ENCODE data around the gene USP32.
"Not testable (repeated sequence)": the region's sequence is repeated elsewhere in the genome, so short reads cannot be mapped to it uniquely, and the experiment has no call there.

Gene USP32

GRCh38 chr17:60401819-60402218, 9.9 kb upstream of the USP32 start:
- no peak for DNase-seq

DNA sequence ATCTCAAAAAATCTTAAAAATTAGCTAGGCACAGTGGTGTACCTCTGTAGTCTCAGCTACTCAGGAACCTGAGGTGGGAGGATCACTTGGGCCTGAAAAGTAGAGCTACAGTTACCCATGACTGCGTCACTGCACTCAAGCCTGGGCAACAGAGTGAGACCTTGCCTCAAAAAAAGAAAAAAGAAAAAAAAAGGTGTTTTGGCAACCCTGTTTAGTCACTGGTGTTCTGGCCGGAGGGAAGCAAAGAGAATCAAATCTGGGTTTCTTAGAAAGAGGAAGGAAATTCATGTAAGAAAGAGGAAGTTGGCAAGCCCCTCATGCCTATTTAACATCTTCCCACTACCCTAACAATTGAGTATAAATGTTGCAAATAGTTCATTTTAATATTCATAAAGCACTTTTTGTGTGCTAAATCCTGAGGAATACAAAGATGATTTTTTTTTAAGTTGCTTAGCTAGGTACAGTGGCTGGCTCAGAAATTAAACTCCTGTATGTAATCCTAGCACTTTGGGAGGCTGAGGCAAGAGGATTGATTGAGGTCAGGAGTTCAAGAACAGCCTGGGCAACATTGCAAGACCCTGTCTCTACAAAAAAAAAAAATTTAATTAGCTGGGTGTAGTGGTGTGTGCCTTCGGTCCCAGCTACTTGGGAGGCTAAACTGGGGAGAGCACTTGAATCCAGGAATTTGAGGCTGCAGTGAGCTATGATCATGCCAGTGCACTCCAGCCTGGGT, 6.5 kb upstream of the USP32 start:
- no peak for DNase-seq

- no peak for DNase-seq
Observed at GRCh38 chr17:60396412-60396811, 4.5 kb upstream of the USP32 start.

DNA sequence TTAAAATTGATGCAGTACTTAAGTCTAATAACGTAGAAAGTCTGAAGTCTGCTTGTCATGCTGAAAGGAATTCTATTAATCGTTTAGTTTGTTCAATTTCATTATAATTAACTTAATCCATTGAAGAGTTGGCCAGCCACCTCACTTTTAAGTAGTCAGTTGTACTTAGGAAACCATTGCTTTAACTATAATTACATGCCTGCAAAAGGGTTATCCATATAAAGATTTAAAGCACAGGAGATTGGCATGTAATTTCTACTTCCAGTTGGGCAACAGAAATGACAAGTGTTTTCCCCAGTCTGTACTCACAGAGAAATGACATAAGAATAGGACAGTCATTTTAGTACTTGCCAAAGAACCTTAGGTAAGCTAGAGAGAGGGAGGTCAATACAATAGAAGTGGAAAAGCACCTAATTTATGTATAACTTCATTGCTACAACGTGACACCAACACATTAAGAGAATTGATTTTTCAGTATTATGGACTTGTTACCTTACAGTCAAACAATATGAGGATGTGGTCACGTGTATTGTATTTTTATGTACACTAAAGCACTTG, 3.7 kb upstream of the USP32 start:
- DNase-seq, result no peak

DNA sequence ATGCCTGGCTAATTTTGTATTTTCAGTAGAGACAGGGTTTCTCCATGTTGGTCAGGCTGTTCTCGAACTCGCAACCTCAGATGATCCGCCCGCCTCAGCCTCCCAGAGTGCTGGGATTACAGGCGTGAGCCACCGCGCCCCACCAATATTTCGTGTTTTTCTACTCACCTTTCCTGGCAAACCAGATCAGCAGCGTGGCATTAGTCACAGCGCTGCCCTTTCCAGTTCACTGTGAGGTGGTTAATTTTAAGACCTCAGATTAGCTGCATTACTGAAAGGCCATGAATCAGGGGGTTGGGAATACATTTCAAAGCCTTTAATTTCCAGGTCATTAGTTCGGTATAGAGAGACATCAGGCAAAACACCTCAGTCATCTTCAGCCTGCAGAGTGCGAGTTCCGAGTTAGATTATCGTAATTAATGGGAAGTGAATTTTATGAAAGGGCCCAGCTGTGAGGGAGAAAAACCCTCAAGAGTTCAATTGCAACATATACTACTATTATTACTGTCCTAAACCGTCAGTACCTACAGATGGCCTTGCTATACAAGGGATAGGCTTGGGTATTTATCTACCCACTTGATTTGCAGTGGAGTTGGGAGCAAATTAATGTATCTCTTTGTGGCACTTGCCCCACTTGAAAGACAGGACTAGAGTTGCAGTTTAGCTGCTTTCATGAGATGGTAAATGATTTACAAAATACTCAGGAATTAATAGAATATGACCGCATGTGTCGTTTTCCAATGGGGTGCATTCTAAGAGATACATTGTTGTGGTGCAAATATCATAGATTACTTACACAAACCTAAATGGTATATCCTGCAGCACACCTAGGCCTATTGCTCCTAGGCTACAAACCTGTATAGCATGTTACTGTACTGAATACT, 2.1 kb upstream of the USP32 start:
- DNase-seq, result no peak

- DNase-seq, result peak; percentile 35
Observed at GRCh38 chr17:60392845-60393702, 1.1 kb upstream of the USP32 start.

GRCh38 chr17:60391471-60392041, 377 bp downstream of the USP32 start:
- DNase-seq, result no peak

GRCh38 chr17:60390925-60391470, 935 bp downstream of the USP32 start:
- no peak for DNase-seq

GRCh38 chr17:60390186-60390585, 1.7 kb downstream of the USP32 start:
- peak; percentile 85 for DNase-seq

- no peak for DNase-seq
Observed at GRCh38 chr17:60388742-60389141, 3.2 kb downstream of the USP32 start.

GRCh38 chr17:60387666-60388065, 4.3 kb downstream of the USP32 start:
- DNase-seq, result no peak

DNA sequence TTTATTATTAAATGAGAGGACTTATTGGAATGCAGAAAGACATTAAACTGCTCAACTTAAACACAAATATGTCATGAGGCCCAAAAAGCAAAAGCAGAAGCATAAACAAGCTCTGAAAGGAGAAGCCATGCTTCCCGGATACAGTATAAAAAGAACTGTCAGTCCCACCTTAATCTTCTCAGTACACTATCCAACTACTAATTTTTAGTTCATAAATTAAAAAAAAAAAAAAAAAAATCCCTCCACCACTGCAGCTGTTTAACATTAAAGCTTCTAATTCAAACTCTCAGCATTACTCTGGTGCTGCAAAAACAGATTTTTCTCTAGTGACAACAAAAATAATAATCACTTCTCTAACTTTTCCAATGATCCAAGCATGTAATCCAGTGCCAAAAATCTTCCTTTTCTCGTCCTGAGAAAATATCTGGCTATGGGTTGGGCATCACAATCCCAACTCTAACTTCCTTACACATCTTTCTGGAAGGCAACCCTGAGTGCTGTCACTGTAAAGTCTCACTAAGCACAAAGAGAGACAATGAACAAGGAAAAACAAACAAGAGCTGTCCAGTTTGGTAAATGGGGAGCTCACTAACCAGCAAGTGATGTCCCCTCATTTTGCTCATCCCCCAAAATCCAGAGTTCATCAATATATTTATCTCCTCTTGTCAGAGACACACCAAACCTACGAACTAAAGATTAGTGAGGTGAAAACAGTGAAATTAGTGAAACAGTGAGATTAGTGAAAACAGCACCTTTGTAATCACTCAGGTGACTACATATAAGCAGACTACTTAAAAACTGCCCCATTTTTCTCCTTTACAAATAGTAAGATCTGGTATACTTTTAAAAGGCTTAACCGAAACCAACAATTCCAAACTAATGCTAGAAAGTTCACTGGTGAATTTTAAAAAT, 5.5 kb downstream of the USP32 start:
- DNase-seq, result no peak

DNA sequence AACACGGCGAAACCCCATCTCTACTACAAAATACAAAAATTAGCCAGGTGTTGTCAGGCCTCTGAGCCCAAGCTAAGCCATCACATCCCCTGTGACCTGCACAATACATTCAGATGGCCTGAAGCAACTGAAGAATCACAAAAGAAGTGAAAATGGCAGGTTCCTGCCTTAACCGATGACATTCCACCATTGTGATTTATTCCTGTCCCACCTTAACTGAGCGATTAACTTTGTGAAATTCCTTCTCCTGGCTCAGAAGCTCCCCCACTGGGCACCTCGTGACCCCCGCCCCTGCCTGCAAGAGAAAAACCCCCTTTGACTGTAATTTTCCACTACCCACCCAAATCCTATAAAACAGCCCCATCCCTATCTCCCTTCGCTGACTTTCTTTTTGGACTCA, 7.0 kb downstream of the USP32 start:
- DNase-seq, result not testable (repeated sequence)

GRCh38 chr17:60383379-60383778, 8.6 kb downstream of the USP32 start:
- DNase-seq, result no peak

- no peak for DNase-seq
Observed at GRCh38 chr17:60381958-60382357, 10.0 kb downstream of the USP32 start.

DNA sequence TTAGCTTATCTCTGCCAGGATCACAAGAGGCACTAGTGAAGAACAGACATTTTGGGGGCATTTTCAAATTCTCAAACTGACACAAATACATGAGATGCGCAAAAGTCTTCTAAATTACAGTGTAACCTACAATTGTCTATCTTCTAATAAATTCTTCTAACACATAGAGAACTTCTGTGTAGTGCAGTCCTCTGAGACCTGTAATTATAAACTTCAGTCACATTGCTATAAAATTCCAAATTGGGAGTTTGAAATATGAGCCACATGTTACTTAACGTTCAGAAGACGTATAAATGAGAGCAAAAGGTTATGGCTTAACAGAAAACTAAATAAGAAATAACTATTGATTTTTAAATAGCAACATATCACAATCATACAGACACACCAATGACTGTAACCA, 12.5 kb downstream of the USP32 start:
- not testable (repeated sequence) for DNase-seq

GRCh38 chr17:60378187-60378586, 13.7 kb downstream of the USP32 start:
- not testable (repeated sequence) for DNase-seq

DNA sequence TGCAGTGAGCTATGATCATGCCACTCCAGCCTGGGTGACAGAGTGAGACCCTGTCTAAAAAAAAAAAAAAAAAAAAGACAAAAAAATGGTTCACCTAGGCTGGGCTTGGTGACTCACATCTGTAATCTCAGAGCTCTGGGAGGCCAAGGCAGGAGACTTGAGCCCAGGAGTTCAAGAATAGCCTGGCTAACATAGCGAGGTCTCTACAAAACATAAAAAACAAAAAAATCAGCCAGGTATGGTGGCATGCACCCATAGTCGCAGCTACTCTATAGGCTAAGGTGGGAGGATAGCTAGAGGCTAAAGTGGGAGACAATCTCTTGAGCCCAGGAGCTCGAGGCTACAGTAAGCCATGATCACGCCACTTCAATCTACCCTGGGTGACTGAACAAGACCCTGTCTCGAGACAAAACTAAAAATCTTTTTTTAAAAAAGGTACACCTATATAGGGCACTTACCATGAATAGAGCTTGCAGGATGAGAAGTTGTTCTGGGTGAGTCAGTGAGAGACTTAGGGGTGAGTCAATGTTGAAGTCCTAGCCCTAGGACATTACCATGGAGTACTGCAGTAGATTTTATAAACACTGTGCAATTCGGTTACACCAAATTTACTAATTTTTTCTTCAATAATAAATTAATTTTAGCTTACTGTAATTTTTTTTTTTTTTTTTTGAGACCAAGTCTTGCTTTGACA, 19.0 kb downstream of the USP32 start:
- peak; percentile 69 for DNase-seq

DNA sequence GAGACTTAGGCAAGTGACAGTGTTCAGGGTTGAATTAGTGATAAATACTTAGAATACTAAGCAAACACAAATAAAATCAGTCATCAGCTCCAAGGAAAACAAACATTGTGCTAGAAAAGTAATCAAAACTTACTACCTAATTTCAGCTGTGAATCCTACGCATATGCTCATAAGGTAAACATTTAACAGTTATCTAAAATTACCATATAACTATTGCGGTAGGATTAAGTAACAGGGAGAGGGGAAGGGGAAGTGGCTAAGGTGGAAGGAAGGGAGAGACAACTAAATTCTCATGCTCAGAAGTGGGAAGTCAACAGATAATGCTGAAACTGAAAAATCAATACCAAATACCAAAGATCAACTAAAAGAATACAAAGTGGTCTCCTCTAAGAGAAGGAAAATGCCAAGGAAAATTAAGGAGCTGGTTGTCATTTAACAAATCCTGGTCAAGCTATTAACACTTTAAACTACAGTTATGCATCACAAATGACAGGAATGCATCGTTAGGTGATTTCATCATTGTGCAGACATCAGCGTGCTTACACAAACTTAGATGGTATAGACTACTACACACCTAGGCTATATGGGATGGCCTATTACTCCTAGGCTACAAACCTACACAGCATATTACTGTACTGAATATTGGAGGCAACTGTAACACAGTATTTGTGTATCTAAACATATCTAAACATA, 20.0 kb downstream of the USP32 start:
- no peak for DNase-seq

GRCh38 chr17:60371416-60371815, 20.5 kb downstream of the USP32 start:
- DNase-seq, result no peak
